Vagina (tissue), 2 donors: ENCODE measurements around the gene PPIA.

ENCODE experiments used
- CTCF ChIP-seq, 3 experiments: fragments of 450-650 bp in 2 of 3; fragments of 200-600 bp in 1 of 3; sonication (generic) in 1 of 3; IDR thresholded peaks; one replicate each; pipeline ENCODE4 v1.5.1; 2017 to 2019; ENCODE audit warnings: antibody characterized with exemption in 3 of 3, mild to moderate bottlenecking in 2 of 3, moderate library complexity in 2 of 3
- POLR2AphosphoS5 ChIP-seq, 2 donors: sonication (generic); formaldehyde crosslinking; IDR thresholded peaks; one replicate each; pipeline ENCODE4 v1.9.0; 2017; ENCODE audit warnings: antibody characterized with exemption in 2 of 2, mild to moderate bottlenecking in 2 of 2, low read depth in 1 of 2; ENCODE audit not compliant: insufficient read depth in 1 of 2

DNA sequence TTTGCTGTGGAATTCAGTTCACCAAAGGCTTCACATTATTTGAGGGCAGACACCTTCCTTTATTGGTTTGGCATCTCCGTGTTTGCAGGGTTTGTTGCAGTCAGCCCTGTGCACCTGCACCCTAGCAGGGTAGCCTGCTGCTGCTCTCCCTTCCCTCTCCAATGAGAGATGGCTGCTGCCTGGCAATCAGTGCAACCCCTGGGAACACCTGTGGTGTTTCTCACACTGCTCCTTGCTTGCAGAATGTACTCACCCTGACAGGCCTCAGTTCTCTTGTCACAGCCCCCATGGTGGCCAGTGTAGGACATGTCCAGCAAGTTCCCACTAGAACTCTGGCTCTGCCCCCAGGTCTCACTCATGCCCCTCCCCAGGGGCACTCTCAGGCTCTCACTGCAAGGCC lies 12.1 kb upstream of the PPIA start:
- no peak for TF ChIP-seq CTCF (IDR thresholded peaks at IDR 0.05)
- no peak for TF ChIP-seq POLR2AphosphoS5 (IDR thresholded peaks at IDR 0.05; ENCODE audit: insufficient read depth in 1 of 2, low read depth in 1 of 2)
